Measurements from ENCODE around the gene ZNF839.

- TF ChIP-seq POLR2AphosphoS5 (IDR thresholded peaks at IDR 0.05; ENCODE audit: low read depth, low read length) (no peak), SIN3A (IDR thresholded peaks at IDR 0.05; ENCODE audit: borderline replicate concordance, insufficient read depth, low read length) (no peak)
Measured at GRCh38 chr14:102320671-102321455, 1.3 kb downstream of the ZNF839 start.

Data from PFSK-1 (cell line).